ENCODE data around the gene GON7. TPM values are rescaled to one million over a fixed set of nuclear protein-coding genes. Genes with fewer than 3 reads are reported as not detected.

Gene GON7
- total RNA-seq, 1 donor from 2014 or later, result 5.4 TPM

DNA sequence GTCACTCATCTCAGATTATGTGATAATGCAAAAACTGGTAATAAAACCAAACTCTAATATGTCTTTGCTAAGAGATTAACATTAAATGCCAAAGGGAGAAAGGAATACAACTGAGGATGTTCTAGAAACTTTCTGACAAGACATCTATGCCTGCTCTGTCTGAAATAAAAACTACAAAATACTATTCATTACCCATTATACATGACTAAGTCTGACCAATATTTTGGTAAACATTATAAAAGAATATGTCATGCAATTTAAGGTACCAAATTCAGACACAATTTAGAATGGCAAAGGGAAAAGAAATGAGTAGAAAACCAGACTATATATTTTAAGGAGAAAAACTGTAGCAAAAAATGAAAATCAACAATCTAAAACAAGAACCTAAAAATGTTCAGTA, 39.7 kb upstream of the GON7 start:
- Mint-ChIP-seq H3K36me3 (ENCODE audit: low read depth, unreplicated experiment) (peaks cover 15% of the 10 kb centered on the region), H3K4me1 (ENCODE audit: low read depth, unreplicated experiment) (no peaks in the 10 kb centered on the region), H3K4me3 (ENCODE audit: unreplicated experiment) (no peak overlapping the region), H3K27ac (ENCODE audit: unreplicated experiment) (no peak overlapping the region), H3K9me3 (ENCODE audit: unreplicated experiment) (no peaks in the 10 kb centered on the region), H3K27me3 (ENCODE audit: low read depth, unreplicated experiment) (no peaks in the 10 kb centered on the region)
- no peaks in the 10 kb centered on the region for H3K4me1 ChIP-seq (ENCODE audit: insufficient read depth, low read length)
- no peaks in the 10 kb centered on the region for H3K9me3 ChIP-seq (ENCODE audit: insufficient read depth, low read depth, low read length)
- H4K20me1 ChIP-seq (ENCODE audit: insufficient read depth, low read length), result peaks cover 4% of the 10 kb centered on the region
- H3K9ac ChIP-seq (ENCODE audit: low read length), result no peak overlapping the region
- no peak for TF ChIP-seq EZH2 (IDR thresholded peaks at IDR 0.05; ENCODE audit: insufficient read depth, low read length)
- TF ChIP-seq, protein P1, sequence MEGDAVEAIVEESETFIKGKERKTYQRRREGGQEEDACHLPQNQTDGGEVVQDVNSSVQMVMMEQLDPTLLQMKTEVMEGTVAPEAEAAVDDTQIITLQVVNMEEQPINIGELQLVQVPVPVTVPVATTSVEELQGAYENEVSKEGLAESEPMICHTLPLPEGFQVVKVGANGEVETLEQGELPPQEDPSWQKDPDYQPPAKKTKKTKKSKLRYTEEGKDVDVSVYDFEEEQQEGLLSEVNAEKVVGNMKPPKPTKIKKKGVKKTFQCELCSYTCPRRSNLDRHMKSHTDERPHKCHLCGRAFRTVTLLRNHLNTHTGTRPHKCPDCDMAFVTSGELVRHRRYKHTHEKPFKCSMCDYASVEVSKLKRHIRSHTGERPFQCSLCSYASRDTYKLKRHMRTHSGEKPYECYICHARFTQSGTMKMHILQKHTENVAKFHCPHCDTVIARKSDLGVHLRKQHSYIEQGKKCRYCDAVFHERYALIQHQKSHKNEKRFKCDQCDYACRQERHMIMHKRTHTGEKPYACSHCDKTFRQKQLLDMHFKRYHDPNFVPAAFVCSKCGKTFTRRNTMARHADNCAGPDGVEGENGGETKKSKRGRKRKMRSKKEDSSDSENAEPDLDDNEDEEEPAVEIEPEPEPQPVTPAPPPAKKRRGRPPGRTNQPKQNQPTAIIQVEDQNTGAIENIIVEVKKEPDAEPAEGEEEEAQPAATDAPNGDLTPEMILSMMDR (IDR thresholded peaks at IDR 0.05; ENCODE audit: insufficient read depth, low read depth, low read length), result no peak
- no peak overlapping the region for H3K4me2 ChIP-seq (ENCODE audit: low read length)
- H3K36me3 ChIP-seq (ENCODE audit: insufficient read depth, low read length), result peaks cover 31% of the 10 kb centered on the region
- H3K4me3 ChIP-seq (ENCODE audit: insufficient read depth, low read depth, low read length), result no peak overlapping the region
- H3K27ac ChIP-seq (ENCODE audit: low read depth, low read length), result no peak overlapping the region
- FAIRE-seq (no peak), DNase-seq (ENCODE audit: low read depth) (no peak)
- H2AFZ ChIP-seq (ENCODE audit: low read depth, low read length), result no peak overlapping the region
- H3K79me2 ChIP-seq (ENCODE audit: insufficient read depth, low read length), result no peaks in the 10 kb centered on the region
- no peaks in the 10 kb centered on the region for H3K27me3 ChIP-seq (ENCODE audit: insufficient read depth, low read length)

DNA sequence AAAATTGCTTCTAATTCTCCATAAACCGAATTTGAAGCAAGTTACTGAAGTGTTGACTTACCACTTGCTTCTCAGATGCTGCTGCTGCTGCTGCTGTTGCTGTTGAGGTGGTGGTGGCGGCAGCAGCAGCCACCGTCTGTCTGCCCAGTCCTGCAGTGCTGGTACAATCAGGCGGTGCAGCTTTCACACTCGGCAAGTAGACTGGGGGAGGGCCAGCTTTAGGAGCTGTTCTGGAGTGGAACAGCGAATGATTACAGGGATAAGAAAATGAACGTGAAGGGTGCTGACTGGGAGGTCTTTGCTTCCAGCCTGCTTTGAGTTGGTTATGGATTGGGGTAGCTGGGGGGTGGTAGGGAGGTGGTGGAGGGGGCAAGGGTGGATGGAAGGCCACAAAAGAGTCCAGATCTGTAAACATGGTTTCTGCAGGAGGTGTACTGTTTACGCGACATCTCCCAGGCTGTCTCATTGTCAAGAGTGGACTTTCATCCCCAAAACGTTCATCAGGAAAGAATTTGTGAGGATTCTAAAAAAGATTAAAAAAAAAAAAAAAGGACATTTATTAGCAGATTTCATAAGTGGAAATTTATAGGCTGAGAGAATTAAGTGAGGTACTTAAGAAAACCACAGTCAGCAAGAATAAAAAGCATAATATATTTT, 39.0 kb upstream of the GON7 start:
- Histone ChIP-seq H3K36me3 (ENCODE audit: insufficient read depth, low read length) (peaks cover 28% of the 10 kb centered on the region), H2AFZ (ENCODE audit: low read depth, low read length) (no peak overlapping the region), H3K79me2 (ENCODE audit: insufficient read depth, low read length) (no peaks in the 10 kb centered on the region), H4K20me1 (ENCODE audit: insufficient read depth, low read length) (peaks cover 4% of the 10 kb centered on the region), H3K27me3 (ENCODE audit: insufficient read depth, low read length) (no peaks in the 10 kb centered on the region), H3K4me1 (ENCODE audit: insufficient read depth, low read length) (peaks cover 1% of the 10 kb centered on the region), H3K27ac (ENCODE audit: low read depth, low read length) (no peak overlapping the region), H3K4me2 (ENCODE audit: low read length) (no peak overlapping the region), H3K9ac (ENCODE audit: low read length) (no peak overlapping the region), H3K4me3 (ENCODE audit: insufficient read depth, low read depth, low read length) (no peak overlapping the region), H3K9me3 (ENCODE audit: insufficient read depth, low read depth, low read length) (no peaks in the 10 kb centered on the region)
- Mint-ChIP-seq H3K4me1 (ENCODE audit: low read depth, unreplicated experiment) (peaks cover under 1% of the 10 kb centered on the region), H3K36me3 (ENCODE audit: low read depth, unreplicated experiment) (peaks cover 15% of the 10 kb centered on the region), H3K27ac (ENCODE audit: unreplicated experiment) (no peak overlapping the region), H3K9me3 (ENCODE audit: unreplicated experiment) (no peaks in the 10 kb centered on the region), H3K27me3 (ENCODE audit: low read depth, unreplicated experiment) (no peaks in the 10 kb centered on the region), H3K4me3 (ENCODE audit: unreplicated experiment) (no peak overlapping the region)
- peak; percentile 22 for DNase-seq (ENCODE audit: low read depth)
- no peak for TF ChIP-seq EZH2 (IDR thresholded peaks at IDR 0.05; ENCODE audit: insufficient read depth, low read length)
- TF ChIP-seq, protein P1 (IDR thresholded peaks at IDR 0.05; ENCODE audit: insufficient read depth, low read depth, low read length), result no peak
- no peak for FAIRE-seq

DNA sequence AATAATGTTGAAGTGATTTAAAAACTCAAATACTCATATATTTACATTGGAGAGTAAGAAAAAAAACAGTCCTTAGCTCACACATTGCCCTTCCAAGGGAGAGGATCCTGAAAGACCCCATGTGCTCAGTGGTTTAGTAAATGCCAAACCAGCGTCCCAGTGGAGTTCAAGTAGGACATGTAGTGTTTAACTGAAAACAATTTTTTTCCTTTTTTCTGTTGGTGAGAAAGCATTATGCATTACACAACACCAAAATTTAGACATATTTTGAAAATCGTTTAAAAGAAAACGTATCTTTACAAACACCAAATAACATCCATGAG, 33.8 kb upstream of the GON7 start:
- Histone ChIP-seq H3K36me3 (ENCODE audit: insufficient read depth, low read length) (peaks cover 16% of the 10 kb centered on the region), H3K79me2 (ENCODE audit: insufficient read depth, low read length) (no peaks in the 10 kb centered on the region), H3K27me3 (ENCODE audit: insufficient read depth, low read length) (no peaks in the 10 kb centered on the region), H3K4me3 (ENCODE audit: insufficient read depth, low read depth, low read length) (peak overlapping the region; percentile 26), H3K9ac (ENCODE audit: low read length) (peak overlapping the region; percentile 12), H3K4me1 (ENCODE audit: insufficient read depth, low read length) (peaks cover 10% of the 10 kb centered on the region), H3K9me3 (ENCODE audit: insufficient read depth, low read depth, low read length) (no peaks in the 10 kb centered on the region), H3K4me2 (ENCODE audit: low read length) (peak overlapping the region; percentile 62), H3K27ac (ENCODE audit: low read depth, low read length) (peak overlapping the region; percentile 71), H4K20me1 (ENCODE audit: insufficient read depth, low read length) (no peaks in the 10 kb centered on the region), H2AFZ (ENCODE audit: low read depth, low read length) (no peak overlapping the region)
- Mint-ChIP-seq H3K4me3 (ENCODE audit: unreplicated experiment) (peak overlapping the region; percentile 8), H3K27me3 (ENCODE audit: low read depth, unreplicated experiment) (no peaks in the 10 kb centered on the region), H3K36me3 (ENCODE audit: low read depth, unreplicated experiment) (peaks cover 16% of the 10 kb centered on the region), H3K4me1 (ENCODE audit: low read depth, unreplicated experiment) (peaks cover 17% of the 10 kb centered on the region), H3K27ac (ENCODE audit: unreplicated experiment) (peak overlapping the region; percentile 38), H3K9me3 (ENCODE audit: unreplicated experiment) (no peaks in the 10 kb centered on the region)
- no peak for DNase-seq (ENCODE audit: low read depth)
- TF ChIP-seq EZH2 (IDR thresholded peaks at IDR 0.05; ENCODE audit: insufficient read depth, low read length), result no peak
- TF ChIP-seq, protein P1 (IDR thresholded peaks at IDR 0.05; ENCODE audit: insufficient read depth, low read depth, low read length), result no peak
- FAIRE-seq, result no peak

All from astrocyte (in vitro differentiated cells and primary cell).